GM12873 (cell line): Measurements from ENCODE around the gene SMIM8.

ENCODE experiments used
- CTCF ChIP-seq: IDR thresholded peaks from 2 replicates; pipeline ENCODE4 v1.5.1; 2012; ENCODE audit warnings: low read depth, mild to moderate bottlenecking, moderate library complexity, low read length, control low read depth; ENCODE audit not compliant: insufficient read depth; ENCODE audit errors: missing control alignments

The SMIM8 gene

GRCh38 chr6:87336367-87336766, 14.0 kb downstream of the SMIM8 start:
- TF ChIP-seq CTCF, result no peak

GRCh38 chr6:87340230-87340629, 17.8 kb downstream of the SMIM8 start:
- no peak for TF ChIP-seq CTCF

GRCh38 chr6:87341158-87341557, 18.8 kb downstream of the SMIM8 start:
- TF ChIP-seq CTCF, result no peak

GRCh38 chr6:87341899-87342298, 19.5 kb downstream of the SMIM8 start:
- TF ChIP-seq CTCF, result no peak

- no peak for TF ChIP-seq CTCF
Observed at GRCh38 chr6:87342829-87343228, 20.4 kb downstream of the SMIM8 start.

- no peak for TF ChIP-seq CTCF
Observed at GRCh38 chr6:87344731-87345130, 22.3 kb downstream of the SMIM8 start, which contains the start of gene C6orf163. C6orf163 (plus strand) TSS chr6:87344813; CDS start chr6:87345100, 287 bp downstream.

- no peak for TF ChIP-seq CTCF
Observed at GRCh38 chr6:87346700-87347099, 24.3 kb downstream of the SMIM8 start.

- TF ChIP-seq CTCF, result no peak
Observed at GRCh38 chr6:87349896-87350295, 27.5 kb downstream of the SMIM8 start.
